GM10266 (cell line): ENCODE results near the gene OR10H3.
"Not testable (repeated sequence)": the region's sequence is repeated elsewhere in the genome, so short reads cannot be mapped to it uniquely, and the experiment has no call there.

Experiments used
- DNase-seq: peaks from one replicate; pipeline ENCODE4 v3.0.0; 2012; ENCODE audit errors: extremely low spot score
- TF ChIP-seq, protein P1 (sequence below): IDR thresholded peaks from 2 replicates; pipeline ENCODE4 v1.5.1; 2012; ENCODE audit warnings: mild to moderate bottlenecking, low read depth; ENCODE audit not compliant: control insufficient read depth, insufficient read depth; ENCODE audit errors: missing control alignments

Gene OR10H3

DNA sequence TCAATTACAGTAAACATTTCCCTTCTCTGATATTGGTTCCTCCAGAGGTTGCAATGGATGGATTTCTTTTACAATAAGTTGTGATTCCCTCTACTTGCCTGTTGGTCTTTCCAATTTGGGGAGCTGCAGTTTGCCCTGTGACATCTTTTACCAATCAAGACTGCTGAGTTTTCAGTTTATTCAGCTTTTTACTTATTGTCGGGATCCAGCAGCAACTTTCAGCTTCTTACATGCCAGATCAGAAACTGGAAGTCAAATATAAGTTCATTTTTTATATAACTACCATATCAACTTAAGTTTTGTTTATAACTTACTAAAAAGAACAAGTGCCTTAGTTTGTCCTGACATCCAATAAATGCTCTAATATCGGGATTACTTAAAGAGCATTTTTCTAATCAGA, 10.5 kb downstream of the OR10H3 start:
- DNase-seq = no peak
- TF ChIP-seq, protein P1, sequence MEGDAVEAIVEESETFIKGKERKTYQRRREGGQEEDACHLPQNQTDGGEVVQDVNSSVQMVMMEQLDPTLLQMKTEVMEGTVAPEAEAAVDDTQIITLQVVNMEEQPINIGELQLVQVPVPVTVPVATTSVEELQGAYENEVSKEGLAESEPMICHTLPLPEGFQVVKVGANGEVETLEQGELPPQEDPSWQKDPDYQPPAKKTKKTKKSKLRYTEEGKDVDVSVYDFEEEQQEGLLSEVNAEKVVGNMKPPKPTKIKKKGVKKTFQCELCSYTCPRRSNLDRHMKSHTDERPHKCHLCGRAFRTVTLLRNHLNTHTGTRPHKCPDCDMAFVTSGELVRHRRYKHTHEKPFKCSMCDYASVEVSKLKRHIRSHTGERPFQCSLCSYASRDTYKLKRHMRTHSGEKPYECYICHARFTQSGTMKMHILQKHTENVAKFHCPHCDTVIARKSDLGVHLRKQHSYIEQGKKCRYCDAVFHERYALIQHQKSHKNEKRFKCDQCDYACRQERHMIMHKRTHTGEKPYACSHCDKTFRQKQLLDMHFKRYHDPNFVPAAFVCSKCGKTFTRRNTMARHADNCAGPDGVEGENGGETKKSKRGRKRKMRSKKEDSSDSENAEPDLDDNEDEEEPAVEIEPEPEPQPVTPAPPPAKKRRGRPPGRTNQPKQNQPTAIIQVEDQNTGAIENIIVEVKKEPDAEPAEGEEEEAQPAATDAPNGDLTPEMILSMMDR = no peak

DNA sequence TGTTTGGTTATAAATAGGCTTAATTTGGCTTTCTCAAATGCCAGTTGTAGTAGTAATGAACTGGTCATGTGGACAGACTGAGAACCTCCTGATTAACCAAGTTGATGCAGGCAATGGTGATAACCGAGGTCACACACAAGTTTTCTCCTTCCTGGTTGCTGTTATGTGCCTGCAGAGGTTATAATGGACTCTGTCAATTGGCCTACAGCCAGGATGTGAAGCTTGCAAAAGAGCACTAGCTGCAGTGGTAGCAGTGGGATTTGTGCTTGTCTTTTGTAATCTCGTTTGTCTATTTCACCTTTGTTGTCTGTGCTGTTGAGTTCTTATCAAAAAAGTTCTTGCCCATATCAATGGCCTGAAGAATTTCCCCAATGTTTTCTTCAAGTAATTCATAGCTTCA, 20.6 kb downstream of the OR10H3 start:
- no peak for DNase-seq
- TF ChIP-seq, protein P1 = no peak

DNA sequence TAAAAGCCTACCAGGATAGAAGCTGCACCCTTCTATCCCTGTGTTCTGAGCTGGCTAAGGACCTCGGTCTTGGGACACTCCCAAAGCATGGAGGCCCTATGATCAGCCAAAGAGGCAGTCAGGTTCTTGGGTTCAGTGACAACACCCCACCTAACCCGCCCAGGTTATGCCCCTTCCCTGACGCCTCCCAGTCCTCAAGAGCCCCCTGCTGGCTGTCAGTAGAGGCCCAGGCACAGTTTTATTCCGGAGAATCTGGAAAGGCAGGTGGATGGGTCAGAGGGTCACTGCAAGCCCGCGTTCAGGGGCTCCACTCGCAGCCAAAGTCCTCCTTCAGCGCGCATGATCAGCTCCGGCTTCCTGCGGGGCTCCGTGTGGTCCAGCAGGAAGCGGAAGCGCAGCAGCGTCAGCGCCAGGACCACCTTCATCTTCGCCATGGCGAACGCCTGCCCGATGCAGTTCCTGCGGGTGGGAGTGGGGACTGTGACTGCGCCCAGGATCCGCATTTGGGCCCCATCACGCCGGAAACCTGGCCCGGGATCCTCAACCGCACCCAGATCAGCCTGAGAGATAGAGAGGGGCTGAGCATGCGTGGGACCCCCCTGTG, 22.3 kb downstream of the OR10H3 start:
- TF ChIP-seq, protein P1 = peak; percentile 10

DNA sequence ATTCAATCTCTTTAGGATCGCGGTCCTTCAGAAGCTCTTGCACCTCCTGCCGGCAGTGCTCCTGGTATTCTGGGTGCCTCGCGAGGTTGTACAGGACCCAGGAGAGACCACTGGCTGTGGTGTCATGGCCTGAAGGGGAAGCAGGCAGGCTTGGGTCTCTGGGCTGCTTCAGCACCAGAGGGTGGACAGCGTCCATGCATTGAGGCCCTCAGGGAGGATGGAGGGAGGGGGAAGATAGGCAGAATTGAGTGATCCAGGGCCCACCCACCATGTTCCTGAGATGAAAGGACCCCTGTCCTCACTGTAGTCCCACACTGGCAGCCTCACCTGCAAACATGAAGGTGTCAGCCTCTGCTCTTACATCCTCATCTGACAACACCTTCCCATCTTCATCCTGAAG, 31.8 kb downstream of the OR10H3 start:
- no peak for DNase-seq
- TF ChIP-seq, protein P1 = no peak

More for the DNA sequence above, 22.3 kb downstream of the OR10H3 start:
- no peak for DNase-seq

DNA sequence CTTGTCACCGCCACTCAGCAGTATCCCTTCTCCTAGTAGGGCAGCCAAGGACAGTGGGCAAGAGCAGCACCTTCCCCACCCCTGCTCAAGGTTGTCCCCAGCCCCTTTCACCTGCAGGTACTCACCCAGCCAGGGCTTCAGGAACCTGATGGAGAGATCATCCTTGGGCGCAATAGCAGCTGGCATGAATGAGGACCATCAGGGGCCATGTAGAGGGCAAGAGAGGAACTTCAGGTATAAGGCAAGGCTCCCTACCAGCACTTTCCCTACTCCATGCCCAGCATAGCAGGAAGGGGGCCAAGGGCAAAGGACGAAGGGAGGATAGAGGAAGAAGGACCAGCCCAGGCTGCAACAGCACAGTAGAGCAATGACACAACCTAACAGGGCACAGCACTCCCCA, 36.4 kb downstream of the OR10H3 start:
- not testable (repeated sequence) for DNase-seq

DNA sequence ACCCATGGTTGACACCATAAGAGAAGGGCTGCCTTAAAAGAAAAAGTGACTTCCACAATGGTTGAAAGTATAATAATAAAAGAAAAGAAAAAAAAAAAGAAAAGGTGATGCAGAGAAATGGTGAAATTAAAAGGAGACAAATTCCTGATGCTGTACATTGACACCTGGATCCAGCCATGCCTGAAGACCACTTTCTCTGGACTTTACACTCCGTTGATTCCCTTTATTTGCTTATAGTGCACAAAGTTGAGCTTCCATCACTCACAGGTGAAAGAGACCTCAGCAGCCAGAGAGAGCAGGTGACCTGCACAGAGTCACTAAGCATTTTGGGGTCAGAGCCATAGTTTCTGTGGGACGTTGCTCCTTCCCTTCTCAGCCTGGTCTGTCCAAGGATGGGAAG, 37.5 kb downstream of the OR10H3 start:
- TF ChIP-seq, protein P1 = no peak
- DNase-seq = no peak

DNA sequence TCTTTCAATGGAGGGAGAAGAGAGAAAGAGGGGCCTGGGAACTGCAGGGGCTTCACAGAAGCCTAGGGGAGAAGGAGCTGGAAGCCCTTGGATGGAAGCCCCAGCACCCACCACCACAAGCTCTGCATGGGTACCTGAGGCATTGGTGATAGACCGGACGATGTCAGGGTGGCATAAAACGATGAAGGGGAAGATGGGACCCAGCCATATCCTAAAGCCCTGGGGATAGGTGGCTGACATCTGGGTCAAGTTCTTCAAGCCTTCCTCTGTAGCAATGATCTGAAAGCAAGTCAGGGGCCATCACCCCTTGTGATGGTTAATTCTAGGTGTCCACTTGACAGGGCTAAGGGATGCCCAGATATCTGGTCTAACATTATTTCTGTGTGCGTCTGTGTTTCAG, 38.5 kb downstream of the OR10H3 start:
- TF ChIP-seq, protein P1 = no peak
- no peak for DNase-seq
